SK-N-DZ (cell line): Measurements from ENCODE around the gene EXOSC1.
"Not testable (repeated sequence)": the region's sequence is repeated elsewhere in the genome, so short reads cannot be mapped to it uniquely, and the experiment has no call there.

Experiments used
- DNase-seq: peaks from one replicate; pipeline ENCODE4 v3.0.0-alpha.2; 2015; ENCODE audit warnings: low spot score

The EXOSC1 gene

GRCh38 chr10:97459111-97459510 lies 13.3 kb upstream of the EXOSC1 start:
- DNase-seq, result no peak

GRCh38 chr10:97456686-97457065 lies 10.9 kb upstream of the EXOSC1 start:
- DNase-seq, result no peak

GRCh38 chr10:97456034-97456685 lies 10.4 kb upstream of the EXOSC1 start:
- no peak for DNase-seq

- no peak for DNase-seq
Observed at GRCh38 chr10:97454330-97455036, 8.7 kb upstream of the EXOSC1 start.

GRCh38 chr10:97452352-97452751 lies 6.5 kb upstream of the EXOSC1 start:
- no peak for DNase-seq

GRCh38 chr10:97451605-97452004 lies 5.8 kb upstream of the EXOSC1 start:
- DNase-seq, result no peak

GRCh38 chr10:97450828-97451227 lies 5.0 kb upstream of the EXOSC1 start:
- DNase-seq, result no peak

GRCh38 chr10:97445357-97445721 lies 467 bp downstream of the EXOSC1 start:
- no peak for DNase-seq

- no peak for DNase-seq
Observed at GRCh38 chr10:97444212-97444611, 1.6 kb downstream of the EXOSC1 start.

- DNase-seq, result no peak
Observed at GRCh38 chr10:97442277-97442676, 3.5 kb downstream of the EXOSC1 start.

GRCh38 chr10:97435211-97435610 lies 10.6 kb downstream of the EXOSC1 start:
- DNase-seq, result no peak

- DNase-seq, result no peak
Observed at GRCh38 chr10:97434557-97434956, 11.2 kb downstream of the EXOSC1 start.

GRCh38 chr10:97434055-97434454 lies 11.8 kb downstream of the EXOSC1 start:
- no peak for DNase-seq

- no peak for DNase-seq
Observed at GRCh38 chr10:97428572-97428981, 17.2 kb downstream of the EXOSC1 start.

GRCh38 chr10:97427571-97428179 lies 18.1 kb downstream of the EXOSC1 start:
- no peak for DNase-seq

- no peak for DNase-seq
Observed at GRCh38 chr10:97426776-97427570, 18.8 kb downstream of the EXOSC1 start.

GRCh38 chr10:97425964-97426775 lies 19.6 kb downstream of the EXOSC1 start, which contains the start of gene PGAM1:
PGAM1 (plus strand) TSS chr10:97426191; CDS start chr10:97426308, 117 bp downstream.
- DNase-seq, result peak; percentile 95

- not testable (repeated sequence) for DNase-seq
Observed at GRCh38 chr10:97423757-97424098, 22.1 kb downstream of the EXOSC1 start.

- DNase-seq, result no peak
Observed at GRCh38 chr10:97416565-97416964, 29.2 kb downstream of the EXOSC1 start.

GRCh38 chr10:97412891-97413304 lies 32.9 kb downstream of the EXOSC1 start:
- DNase-seq, result no peak

- no peak for DNase-seq
Observed at GRCh38 chr10:97411406-97411805, 34.4 kb downstream of the EXOSC1 start.
